Esophagus squamous epithelium (tissue), 5 donors: ENCODE results near the gene TSPAN33. TPM values are rescaled to one million over a fixed set of nuclear protein-coding genes. Genes with fewer than 3 reads are reported as not detected.

Source experiments
- DNase-seq: peaks from one replicate; lab custom pipeline; 2025; lab: John Stamatoyannopoulos, UW
- H3K27ac ChIP-seq, 4 donors: fragments of 200-600 bp; sonication (generic); one replicate each; pipeline ENCODE4 v1.5.1; 2016 to 2019; ENCODE audit warnings: mild to moderate bottlenecking in 1 of 4
- H3K27me3 ChIP-seq, 4 donors: fragments of 200-600 bp; sonication (generic); 1 replicate in 3 of 4; 2 replicates in 1 of 4; pipeline versions ENCODE4 v1.5.1 to v1.6.0; 2017 to 2021; ENCODE audit warnings: antibody characterized with exemption in 1 of 4
- H3K36me3 ChIP-seq, 3 donors: fragments of 200-600 bp; sonication (generic); one replicate each; pipeline ENCODE4 v1.5.1; 2016 to 2019
- H3K4me1 ChIP-seq, 3 donors: fragments of 200-600 bp; sonication (generic); one replicate each; pipeline ENCODE4 v1.5.1; 2017 to 2019
- H3K4me3 ChIP-seq, 4 donors: fragments of 200-600 bp; sonication (generic); 1 replicate in 3 of 4; 2 replicates in 1 of 4; pipeline ENCODE4 v1.5.1; 2016 to 2019; ENCODE audit warnings: mild to moderate bottlenecking in 2 of 4, moderate library complexity in 1 of 4
- H3K9me3 ChIP-seq, 3 donors: fragments of 200-600 bp; sonication (generic); one replicate each; pipeline ENCODE4 v1.5.1; 2016 to 2019
- POLR2A ChIP-seq, 4 donors: fragments of 450-650 bp; IDR thresholded peaks; one replicate each; pipeline ENCODE4 v1.6.1; 2017; ENCODE audit warnings: antibody characterized with exemption in 4 of 4, mild to moderate bottlenecking in 4 of 4, moderate library complexity in 3 of 4
- WGBS, 2 donors: methylation state at CpG; one replicate each; pipeline ENCODE4 v1.1.5; 2018; 5-methylcytosine and 5-hydroxymethylcytosine counted together
- intact Hi-C: fragments of 100-400 bp; cut with DNase I; formaldehyde crosslinking; loops from one replicate; pipeline ENCODE4 v1.15.0; 2022
- total RNA-seq, 4 donors: library from RNA; depleted of rRNA; stranded (reverse); fragments of >200 nt; gene quantifications; one replicate each; pipeline ENCODE4 v1.1.0, GENCODE V29; 2016
- TF ChIP-seq, protein P1 (sequence below), 6 experiments: fragments of 450-650 bp in 4 of 6; fragments of 200-600 bp in 2 of 6; sonication (generic) in 2 of 6; IDR thresholded peaks; one replicate each; pipeline ENCODE4 v1.5.1; 2016 to 2019; ENCODE audit warnings: antibody characterized with exemption in 6 of 6, mild to moderate bottlenecking in 4 of 6, moderate library complexity in 4 of 6
- donor health status: DM: yes; HTN: yes; CAD: no.

TSPAN33 gene
- total RNA-seq, 4 donors from 2014 or later = 0.44 to 5.9 (median 4.0) TPM

- H3K9me3 ChIP-seq = no peaks in the 10 kb centered on the region
- no peaks in the 10 kb centered on the region for H3K4me1 ChIP-seq
- no peak overlapping the region for H3K27ac ChIP-seq
- intact Hi-C loops = no loop called here
- H3K27me3 ChIP-seq = no peaks in the 10 kb centered on the region
- no peak for DNase-seq
- 79 to 89% methylated on average over 7 to 8 of the region's 8 CpGs for WGBS, 2 donors
- TF ChIP-seq, protein P1, sequence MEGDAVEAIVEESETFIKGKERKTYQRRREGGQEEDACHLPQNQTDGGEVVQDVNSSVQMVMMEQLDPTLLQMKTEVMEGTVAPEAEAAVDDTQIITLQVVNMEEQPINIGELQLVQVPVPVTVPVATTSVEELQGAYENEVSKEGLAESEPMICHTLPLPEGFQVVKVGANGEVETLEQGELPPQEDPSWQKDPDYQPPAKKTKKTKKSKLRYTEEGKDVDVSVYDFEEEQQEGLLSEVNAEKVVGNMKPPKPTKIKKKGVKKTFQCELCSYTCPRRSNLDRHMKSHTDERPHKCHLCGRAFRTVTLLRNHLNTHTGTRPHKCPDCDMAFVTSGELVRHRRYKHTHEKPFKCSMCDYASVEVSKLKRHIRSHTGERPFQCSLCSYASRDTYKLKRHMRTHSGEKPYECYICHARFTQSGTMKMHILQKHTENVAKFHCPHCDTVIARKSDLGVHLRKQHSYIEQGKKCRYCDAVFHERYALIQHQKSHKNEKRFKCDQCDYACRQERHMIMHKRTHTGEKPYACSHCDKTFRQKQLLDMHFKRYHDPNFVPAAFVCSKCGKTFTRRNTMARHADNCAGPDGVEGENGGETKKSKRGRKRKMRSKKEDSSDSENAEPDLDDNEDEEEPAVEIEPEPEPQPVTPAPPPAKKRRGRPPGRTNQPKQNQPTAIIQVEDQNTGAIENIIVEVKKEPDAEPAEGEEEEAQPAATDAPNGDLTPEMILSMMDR (IDR thresholded peaks at IDR 0.05) = no peak
- no peak for TF ChIP-seq POLR2A (IDR thresholded peaks at IDR 0.05)
- H3K36me3 ChIP-seq = peaks cover 0 to 28% (median 0%) of the 10 kb centered on the region in 3 donors
- no peak overlapping the region for H3K4me3 ChIP-seq
These were observed 57.7 kb downstream of the TSPAN33 start for GRCh38 chr7:129202058-129202777.

DNA sequence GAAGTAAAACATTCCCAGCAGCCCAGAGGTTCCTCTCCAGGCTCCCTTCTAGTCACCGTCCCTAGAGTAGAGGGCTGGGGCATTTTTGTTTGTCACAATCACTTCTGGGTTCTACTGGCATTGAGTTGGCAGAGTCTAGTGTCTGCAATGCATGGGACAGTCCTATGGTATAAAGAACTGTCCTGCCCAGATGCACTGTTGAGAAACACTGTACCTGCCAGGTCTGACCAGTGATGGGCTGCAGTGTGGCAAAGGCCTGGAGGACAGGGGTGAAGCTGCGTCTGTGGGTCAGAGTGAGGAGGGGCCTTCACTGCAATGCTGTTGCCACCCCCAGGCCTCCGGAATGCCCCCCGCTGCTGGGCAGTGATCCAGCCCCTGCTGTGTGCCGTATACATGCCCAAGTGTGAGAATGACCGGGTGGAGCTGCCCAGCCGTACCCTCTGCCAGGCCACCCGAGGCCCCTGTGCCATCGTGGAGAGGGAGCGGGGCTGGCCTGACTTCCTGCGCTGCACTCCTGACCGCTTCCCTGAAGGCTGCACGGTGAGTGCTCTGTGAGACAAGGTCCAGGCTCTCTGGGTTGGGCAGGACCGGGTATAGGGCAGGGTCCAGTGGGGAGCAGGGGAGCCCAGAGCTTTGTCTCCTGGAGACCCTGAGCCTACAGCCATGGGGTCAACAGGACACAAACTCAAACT lies 58.7 kb downstream of the TSPAN33 start:
- no peaks in the 10 kb centered on the region for H3K27me3 ChIP-seq
- intact Hi-C loops = no loop called here
- H3K4me1 ChIP-seq = no peaks in the 10 kb centered on the region
- no peak overlapping the region for H3K27ac ChIP-seq
- H3K36me3 ChIP-seq = peaks cover 0 to 34% (median 0%) of the 10 kb centered on the region in 3 donors
- DNase-seq = no peak
- H3K4me3 ChIP-seq = no peak overlapping the region
- no peak for TF ChIP-seq POLR2A (IDR thresholded peaks at IDR 0.05)
- TF ChIP-seq, protein P1 (IDR thresholded peaks at IDR 0.05) = no peak
- no peaks in the 10 kb centered on the region for H3K9me3 ChIP-seq
- 59 to 84% methylated on average over 2 to 6 of the region's 14 CpGs for WGBS, 2 donors

- TF ChIP-seq POLR2A (IDR thresholded peaks at IDR 0.05) = no peak
- TF ChIP-seq, protein P1 (IDR thresholded peaks at IDR 0.05) = no peak
- Histone ChIP-seq H3K9me3 (no peaks in the 10 kb centered on the region), H3K36me3 (peaks cover 0 to 53% (median 0%) of the 10 kb centered on the region in 3 donors), H3K27ac (no peak overlapping the region), H3K27me3 (no peaks in the 10 kb centered on the region), H3K4me1 (peaks cover 0 to 2% (median 0%) of the 10 kb centered on the region in 3 donors), H3K4me3 (no peak overlapping the region)
- intact Hi-C loops = no loop called here
- no peak for DNase-seq
- 70 to 93% methylated on average over 10 to 16 of the region's 29 CpGs for WGBS, 2 donors
These were observed 60.8 kb downstream of the TSPAN33 start for GRCh38 chr7:129205126-129205818.

GRCh38 chr7:129205987-129206785 lies 61.7 kb downstream of the TSPAN33 start:
- Histone ChIP-seq H3K36me3 (peaks cover 0 to 58% (median 0%) of the 10 kb centered on the region in 3 donors), H3K4me3 (no peak overlapping the region), H3K9me3 (no peaks in the 10 kb centered on the region), H3K27me3 (no peaks in the 10 kb centered on the region), H3K27ac (no peak overlapping the region), H3K4me1 (peaks cover 0 to 7% (median 0%) of the 10 kb centered on the region in 3 donors)
- DNase-seq = no peak
- 83 to 93% methylated on average over 7 to 17 of the region's 18 CpGs for WGBS, 2 donors
- intact Hi-C loops = no loop called here
- no peak for TF ChIP-seq POLR2A (IDR thresholded peaks at IDR 0.05)

- no peak overlapping the region for H3K4me3 ChIP-seq
- peaks cover 0 to 7% (median 0%) of the 10 kb centered on the region in 3 donors for H3K4me1 ChIP-seq
- no peaks in the 10 kb centered on the region for H3K9me3 ChIP-seq
- WGBS, 2 donors = 78 to 84% methylated on average over 7 to 8 of the region's 9 CpGs
- H3K36me3 ChIP-seq = peaks cover 0 to 73% (median 0%) of the 10 kb centered on the region in 3 donors
- H3K27ac ChIP-seq = no peak overlapping the region
- no peaks in the 10 kb centered on the region for H3K27me3 ChIP-seq
- no peak for DNase-seq
- intact Hi-C loops = no loop called here
- TF ChIP-seq POLR2A (IDR thresholded peaks at IDR 0.05) = no peak
- TF ChIP-seq, protein P1 (IDR thresholded peaks at IDR 0.05) = no peak
These were observed 64.2 kb downstream of the TSPAN33 start for GRCh38 chr7:129208667-129209066.
